HL-60 (cell line): ENCODE measurements around the gene MCEMP1.

ENCODE experiments used
- DNase-seq, 2 experiments: peaks; one replicate each; pipeline ENCODE4 v3.0.0-alpha.2; 2010 to 2020; ENCODE audit warnings: low read depth in 1 of 2, low spot score in 1 of 2
- H3K27ac ChIP-seq: fragments of 250-450 bp; sonication (Bioruptor Pico); replicated peaks from 2 replicates; pipeline ENCODE4 v1.5.1; 2020; ENCODE audit warnings: mild to moderate bottlenecking, moderate library complexity
- H3K27me3 ChIP-seq: fragments of 250-450 bp; sonication (Bioruptor Pico); 2 replicates; pipeline ENCODE4 v1.5.1; 2021; ENCODE audit warnings: mild to moderate bottlenecking, moderate library complexity; ENCODE audit not compliant: insufficient read depth, poor library complexity, severe bottlenecking
- H3K4me3 ChIP-seq: replicated peaks from 2 replicates; pipeline ENCODE4 v1.5.1; 2011; ENCODE audit warnings: mild to moderate bottlenecking, control low read depth, low read length; ENCODE audit not compliant: insufficient read depth
- CTCF ChIP-seq: IDR thresholded peaks from one replicate; pipeline ENCODE4 v1.5.1; 2011; ENCODE audit warnings: low read length, control low read depth, inconsistent platforms; ENCODE audit not compliant: insufficient read depth
- GABPA ChIP-seq: IDR thresholded peaks from 2 replicates; pipeline ENCODE4 v1.6.1; 2012; ENCODE audit warnings: low read depth
- POLR2AphosphoS5 ChIP-seq: IDR thresholded peaks from 2 replicates; pipeline ENCODE4 v1.6.1; 2012; ENCODE audit warnings: low read depth
- REST ChIP-seq: IDR thresholded peaks from 2 replicates; pipeline ENCODE4 v1.6.1; 2012; ENCODE audit warnings: low read depth; ENCODE audit not compliant: insufficient replicate concordance
- SPI1 ChIP-seq: IDR thresholded peaks from 2 replicates; pipeline ENCODE4 v1.6.1; 2012; ENCODE audit warnings: low read depth, mild to moderate bottlenecking, borderline replicate concordance

MCEMP1 gene

GRCh38 chr19:7647156-7647555, 29.7 kb upstream of the MCEMP1 start:
- DNase-seq: no peak
- Histone ChIP-seq H3K27me3 (no peaks in the 10 kb centered on the region), H3K4me3 (no peak overlapping the region), H3K27ac (no peak overlapping the region)
- TF ChIP-seq CTCF (no peak), POLR2AphosphoS5 (no peak), REST (no peak), SPI1 (no peak), GABPA (no peak)

- Histone ChIP-seq H3K4me3 (no peak overlapping the region), H3K27ac (no peak overlapping the region), H3K27me3 (no peaks in the 10 kb centered on the region)
- no peak for DNase-seq
- no peak for TF ChIP-seq CTCF
- no peak for TF ChIP-seq REST
- TF ChIP-seq POLR2AphosphoS5: no peak; the same call in 1 of the 2 replicates
- TF ChIP-seq SPI1: no peak
- no peak for TF ChIP-seq GABPA
Measured at GRCh38 chr19:7648265-7649014, 28.4 kb upstream of the MCEMP1 start.

- no peaks in the 10 kb centered on the region for H3K27me3 ChIP-seq
- H3K4me3 ChIP-seq: no peak overlapping the region
- no peak for TF ChIP-seq POLR2AphosphoS5
- TF ChIP-seq GABPA: no peak
- TF ChIP-seq SPI1: no peak
- TF ChIP-seq REST: no peak
- TF ChIP-seq CTCF: no peak
- no peak for DNase-seq
- H3K27ac ChIP-seq: no peak overlapping the region
Measured at GRCh38 chr19:7650148-7650547, 26.7 kb upstream of the MCEMP1 start.
